GM21723 (cell line): Measurements from ENCODE around the gene CACNA1B.

Experiments used
- ATAC-seq: cut with Tn5 transposase; IDR thresholded peaks from one replicate; pipeline ENCODE4 v1.9.1; 2021; ENCODE audit warnings: mild to moderate bottlenecking, moderate library complexity; ENCODE audit not compliant: unreplicated experiment

CACNA1B gene

GRCh38 chr9:137978262-137978714 lies 100.7 kb downstream of the CACNA1B start:
- ATAC-seq, result no peak

GRCh38 chr9:137982200-137982599 lies 104.6 kb downstream of the CACNA1B start:
- no peak for ATAC-seq

GRCh38 chr9:137984005-137984404 lies 106.4 kb downstream of the CACNA1B start:
- no peak for ATAC-seq

GRCh38 chr9:137984520-137985257 lies 107.1 kb downstream of the CACNA1B start:
- ATAC-seq, result no peak

GRCh38 chr9:137985637-137986071 lies 108.1 kb downstream of the CACNA1B start:
- ATAC-seq, result no peak

- ATAC-seq, result no peak
These were observed 108.9 kb downstream of the CACNA1B start for GRCh38 chr9:137986268-137987099.

- no peak for ATAC-seq
These were observed 109.9 kb downstream of the CACNA1B start for GRCh38 chr9:137987244-137988030.

- no peak for ATAC-seq
These were observed 110.5 kb downstream of the CACNA1B start for GRCh38 chr9:137988051-137988450.

- no peak for ATAC-seq
These were observed 111.1 kb downstream of the CACNA1B start for GRCh38 chr9:137988701-137989100.

GRCh38 chr9:137989156-137989555 lies 111.6 kb downstream of the CACNA1B start:
- ATAC-seq, result no peak

GRCh38 chr9:137989999-137990715 lies 112.6 kb downstream of the CACNA1B start:
- ATAC-seq, result no peak

- ATAC-seq, result no peak
These were observed 126.1 kb downstream of the CACNA1B start for GRCh38 chr9:138003485-138004190.

GRCh38 chr9:138006576-138007233 lies 129.1 kb downstream of the CACNA1B start:
- ATAC-seq, result no peak

GRCh38 chr9:138007566-138007917 lies 130.0 kb downstream of the CACNA1B start:
- no peak for ATAC-seq

GRCh38 chr9:138007918-138008841 lies 130.6 kb downstream of the CACNA1B start:
- ATAC-seq, result no peak

GRCh38 chr9:138009016-138009802 lies 131.6 kb downstream of the CACNA1B start:
- ATAC-seq, result no peak

GRCh38 chr9:138009803-138010690 lies 132.5 kb downstream of the CACNA1B start:
- no peak for ATAC-seq
